LNCaP clone FGC (cell line): ENCODE measurements around the gene KLF6.

Source experiments
- DNase-seq: peaks from one replicate; pipeline ENCODE4 v3.0.0-alpha.2; 2011; ENCODE audit warnings: low read depth
- H3K4me3 ChIP-seq: 2 replicates; pipeline ENCODE4 v1.5.1; 2011; ENCODE audit warnings: mild to moderate bottlenecking, low read depth, low read length, control low read depth
- TF ChIP-seq, protein P1 (sequence below): IDR thresholded peaks from 2 replicates; pipeline ENCODE4 v1.5.1; 2012; ENCODE audit warnings: mild to moderate bottlenecking; ENCODE audit not compliant: control insufficient read depth, insufficient read depth; ENCODE audit errors: extremely low read depth

KLF6 gene

DNA sequence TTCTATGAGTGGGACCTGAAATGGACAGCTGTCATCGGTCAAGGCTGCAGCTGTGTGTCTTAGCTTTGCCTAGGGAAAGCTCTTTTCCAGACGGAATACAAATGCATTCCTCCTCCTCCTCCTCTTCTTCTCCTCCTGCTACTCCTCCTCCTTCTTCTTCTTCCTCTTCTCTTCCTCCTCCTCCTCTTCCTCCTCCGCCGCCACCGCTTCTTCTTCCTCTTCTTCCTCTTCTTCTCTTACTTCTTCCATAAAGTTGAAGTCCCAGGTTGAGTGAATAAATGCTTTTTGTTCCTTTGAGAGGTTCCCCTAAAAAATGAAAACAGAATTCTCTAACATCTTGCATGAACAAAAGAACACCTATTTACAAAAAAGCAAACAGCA, 28.7 kb downstream of the KLF6 start:
- no peak for DNase-seq
- TF ChIP-seq, protein P1, sequence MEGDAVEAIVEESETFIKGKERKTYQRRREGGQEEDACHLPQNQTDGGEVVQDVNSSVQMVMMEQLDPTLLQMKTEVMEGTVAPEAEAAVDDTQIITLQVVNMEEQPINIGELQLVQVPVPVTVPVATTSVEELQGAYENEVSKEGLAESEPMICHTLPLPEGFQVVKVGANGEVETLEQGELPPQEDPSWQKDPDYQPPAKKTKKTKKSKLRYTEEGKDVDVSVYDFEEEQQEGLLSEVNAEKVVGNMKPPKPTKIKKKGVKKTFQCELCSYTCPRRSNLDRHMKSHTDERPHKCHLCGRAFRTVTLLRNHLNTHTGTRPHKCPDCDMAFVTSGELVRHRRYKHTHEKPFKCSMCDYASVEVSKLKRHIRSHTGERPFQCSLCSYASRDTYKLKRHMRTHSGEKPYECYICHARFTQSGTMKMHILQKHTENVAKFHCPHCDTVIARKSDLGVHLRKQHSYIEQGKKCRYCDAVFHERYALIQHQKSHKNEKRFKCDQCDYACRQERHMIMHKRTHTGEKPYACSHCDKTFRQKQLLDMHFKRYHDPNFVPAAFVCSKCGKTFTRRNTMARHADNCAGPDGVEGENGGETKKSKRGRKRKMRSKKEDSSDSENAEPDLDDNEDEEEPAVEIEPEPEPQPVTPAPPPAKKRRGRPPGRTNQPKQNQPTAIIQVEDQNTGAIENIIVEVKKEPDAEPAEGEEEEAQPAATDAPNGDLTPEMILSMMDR = no peak
- no peak overlapping the region for H3K4me3 ChIP-seq

DNA sequence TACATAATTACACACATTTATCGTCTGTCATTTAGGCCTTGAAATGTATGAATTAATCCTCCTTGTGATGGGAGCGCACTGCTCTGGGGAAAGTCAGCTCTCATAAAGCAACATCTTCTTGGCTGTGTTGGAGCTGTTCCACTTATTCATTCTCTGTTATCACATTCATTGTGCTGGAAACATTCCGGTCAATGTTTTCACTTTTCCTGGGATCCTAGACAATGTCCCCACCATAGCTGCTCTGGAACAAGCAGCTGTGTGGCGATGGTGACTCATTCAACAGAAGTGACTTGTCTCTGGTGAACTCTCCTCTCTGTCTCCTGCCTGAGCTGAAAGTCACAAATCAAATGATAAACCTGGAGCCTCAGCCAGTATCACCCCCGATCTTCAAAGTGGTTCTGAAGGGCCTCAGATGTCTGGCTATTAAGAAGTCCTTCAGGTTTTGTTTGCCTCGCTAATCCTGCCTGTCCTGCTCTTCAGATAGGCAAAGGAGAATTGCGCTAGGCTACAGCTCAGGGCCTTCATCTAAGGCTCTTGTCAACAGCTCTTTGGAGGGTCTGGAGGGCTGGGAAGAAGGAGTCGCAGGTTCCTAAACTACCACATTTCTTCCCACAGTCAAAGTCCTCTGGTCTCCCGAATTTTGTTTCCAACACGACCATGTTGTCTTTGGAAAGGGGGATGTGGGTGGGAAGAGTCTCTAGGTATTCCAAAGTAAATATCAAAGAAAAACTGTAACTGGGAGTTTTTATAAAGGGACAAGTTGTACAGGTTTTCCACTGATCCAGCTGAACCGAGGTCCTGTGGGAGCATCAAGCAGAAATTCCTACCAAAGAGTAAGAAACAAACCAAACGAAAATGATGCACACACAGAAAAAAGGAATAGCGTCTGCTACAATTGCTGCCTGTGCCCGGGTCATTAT, 29.3 kb downstream of the KLF6 start:
- no peak overlapping the region for H3K4me3 ChIP-seq
- no peak for DNase-seq

DNA sequence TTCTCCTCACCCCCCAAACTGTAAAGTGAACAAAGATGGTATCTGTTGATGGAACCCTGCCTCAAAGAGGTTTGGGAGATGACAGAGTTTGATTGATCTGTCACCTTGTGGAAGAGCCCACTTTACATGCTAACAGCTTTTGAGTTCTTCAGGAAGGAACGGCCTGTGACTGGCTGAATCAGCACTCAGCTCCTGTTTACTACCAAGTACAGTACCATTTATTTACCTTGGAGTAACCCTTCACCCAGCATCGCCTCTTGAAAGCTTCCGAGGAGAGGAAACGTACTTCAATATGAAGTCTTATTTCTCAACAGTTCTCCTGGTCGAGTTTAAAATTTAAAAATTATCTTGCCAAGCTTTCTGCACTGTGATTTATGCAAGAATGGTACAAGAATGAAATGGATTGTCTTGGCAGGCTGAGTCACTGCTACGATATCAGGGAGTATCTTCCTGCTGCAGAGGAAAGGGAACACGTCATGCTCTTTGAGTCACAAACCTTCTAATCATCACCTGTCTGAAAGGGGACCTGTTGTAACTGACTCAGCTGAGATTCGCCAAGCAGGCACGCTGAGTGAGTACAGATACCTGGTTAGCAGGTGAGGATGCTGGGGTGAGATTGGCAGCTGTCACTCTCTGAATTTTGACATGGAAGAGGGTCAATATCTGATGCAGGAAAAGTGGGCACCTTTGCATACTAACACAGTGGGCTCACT, 30.1 kb downstream of the KLF6 start:
- no peak for DNase-seq
- no peak overlapping the region for H3K4me3 ChIP-seq
- TF ChIP-seq, protein P1 = no peak

More for the DNA sequence above, 29.3 kb downstream of the KLF6 start:
- TF ChIP-seq, protein P1 = no peak

DNA sequence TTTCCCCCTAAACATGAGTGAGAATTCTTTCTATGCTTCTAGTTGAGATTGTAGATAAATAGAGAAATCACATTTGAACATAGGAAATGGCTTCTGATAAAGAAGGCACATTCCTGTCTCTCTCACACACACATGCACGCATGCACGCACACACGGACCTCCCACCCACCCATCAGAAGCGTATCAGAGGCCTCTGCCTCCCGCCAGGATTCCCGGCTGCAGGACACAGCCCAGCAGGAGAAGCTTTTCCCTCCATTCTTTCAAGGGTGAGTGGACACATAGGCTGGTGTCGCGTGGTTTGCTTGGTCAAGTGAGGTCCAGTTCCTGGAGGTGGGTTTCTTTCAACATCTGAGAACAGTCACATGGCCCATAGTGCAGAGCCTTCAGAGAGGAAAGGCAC, 34.2 kb downstream of the KLF6 start:
- H3K4me3 ChIP-seq = no peak overlapping the region
- TF ChIP-seq, protein P1 = no peak
- DNase-seq = no peak

DNA sequence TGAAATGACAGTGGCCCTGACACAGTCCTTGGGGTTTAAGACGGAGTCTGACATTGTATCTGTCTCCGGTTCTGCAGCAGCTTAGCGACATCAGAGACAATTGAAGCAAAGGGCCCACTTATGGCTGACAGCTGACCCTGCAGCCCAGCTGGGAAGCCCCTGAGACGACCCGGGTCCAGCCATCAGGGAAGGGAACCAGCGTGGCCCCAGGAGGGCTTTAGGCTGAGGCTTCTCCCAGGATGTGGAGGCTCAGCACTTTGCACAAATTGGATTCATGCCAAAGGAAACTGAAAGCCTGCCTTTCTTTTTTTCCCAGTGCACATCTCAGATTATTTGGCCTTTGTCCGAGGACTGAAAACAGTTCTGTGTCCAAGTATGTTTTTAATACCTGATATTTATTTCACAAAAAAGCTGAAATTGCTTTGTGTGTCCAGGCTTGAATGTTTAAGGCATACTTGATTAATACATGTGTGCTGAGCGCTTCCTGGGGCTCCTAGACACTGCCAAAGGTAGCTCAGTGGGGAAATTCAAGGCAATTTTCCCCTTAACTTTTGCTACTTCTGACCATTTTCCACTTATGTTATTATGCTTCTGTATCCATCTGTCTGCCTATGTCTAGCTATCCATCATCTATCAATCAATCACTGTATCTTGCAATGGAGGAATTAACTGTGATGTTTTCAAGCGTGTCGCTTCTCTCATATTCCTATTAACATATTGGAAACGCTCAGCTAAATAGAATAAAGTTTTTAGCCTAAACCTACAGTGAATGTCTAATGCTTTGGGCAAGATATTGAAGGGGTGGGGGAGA, 34.8 kb downstream of the KLF6 start:
- no peak for DNase-seq
- TF ChIP-seq, protein P1 = no peak
- H3K4me3 ChIP-seq = no peak overlapping the region

DNA sequence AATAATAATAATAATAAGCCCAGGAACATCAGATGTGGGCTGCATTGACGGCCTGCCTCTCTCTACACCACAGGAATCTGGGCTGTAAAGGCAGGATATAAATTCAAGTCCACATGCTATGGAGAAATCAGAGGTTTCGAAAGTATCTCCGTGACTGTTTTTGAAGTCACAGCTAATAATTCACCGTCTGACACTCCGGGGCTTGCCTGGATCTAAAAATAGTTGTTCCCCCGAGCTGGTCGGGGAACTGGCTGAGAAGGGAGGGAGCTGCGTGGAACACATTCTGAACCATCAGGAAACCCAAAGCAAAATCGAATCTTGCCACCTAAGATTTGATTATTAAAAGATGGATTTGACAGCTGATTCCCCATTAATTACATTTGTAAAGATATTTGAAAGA, 35.4 kb downstream of the KLF6 start:
- no peak overlapping the region for H3K4me3 ChIP-seq
- no peak for DNase-seq
- TF ChIP-seq, protein P1 = no peak
